ENCODE measurements around the gene INF2. TPM values are rescaled to one million over a fixed set of nuclear protein-coding genes. Genes with fewer than 3 reads are reported as not detected.

Gene INF2
- polyA plus RNA-seq, 1 donor (not counting 4 experiments of a cell fraction or from before 2014, with no cell fraction given) = 22.6 TPM

DNA sequence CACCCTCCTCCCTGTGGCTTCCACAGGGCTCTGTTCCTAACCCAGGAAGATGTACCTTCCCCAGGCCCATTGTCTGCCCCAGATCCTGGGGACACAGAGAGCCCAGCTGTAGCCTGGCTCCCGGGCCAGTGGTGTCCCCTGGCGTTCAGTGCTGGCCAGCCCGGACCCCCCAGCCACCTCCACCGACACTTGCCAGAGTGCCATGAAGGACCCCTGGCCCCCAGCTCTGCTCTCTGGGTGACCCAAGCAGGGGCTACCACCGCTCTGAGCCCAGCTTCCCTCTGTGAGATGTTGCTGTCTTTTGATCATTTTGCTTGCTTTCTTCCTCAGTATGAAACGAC is 6.2 kb downstream of the INF2 start:
- no peak overlapping the region for H3K9ac ChIP-seq (ENCODE audit: control insufficient read depth, extremely low read depth, insufficient read depth, low read length)
- H3K9me1 ChIP-seq (ENCODE audit: control insufficient read depth, extremely low read depth, insufficient read depth, low read length) = peaks cover 3% of the 10 kb centered on the region
- H3K36me3 ChIP-seq (ENCODE audit: control insufficient read depth in 2 of 2, extremely low read depth in 1 of 2, insufficient read depth in 2 of 2, low read length in 2 of 2) = peaks cover 26 to 30% of the 10 kb centered on the region in 2 experiments
- TF ChIP-seq CTCF (optimal IDR thresholded peaks at IDR 0.05 in 1 of 3, IDR thresholded peaks at IDR 0.05 in 1 of 3, conservative IDR thresholded peaks at IDR 0.05 in 1 of 3; ENCODE audit: extremely low read depth in 1 of 3, insufficient read depth in 2 of 3, low read length in 3 of 3) (no peak), EZH2 (IDR thresholded peaks at IDR 0.05; ENCODE audit: low read length) (no peak)
- no peaks in the 10 kb centered on the region for H3K27me3 ChIP-seq (ENCODE audit: control insufficient read depth, extremely low read depth, insufficient read depth, low read length)
- no peak overlapping the region for H3K4me3 ChIP-seq (ENCODE audit: control insufficient read depth in 2 of 3, extremely low read depth in 1 of 3, insufficient read depth in 2 of 3, low read depth in 1 of 3, low read length in 3 of 3)
- no peak for FAIRE-seq
- peaks cover 59% of the 10 kb centered on the region for H4K20me1 ChIP-seq (ENCODE audit: control insufficient read depth, extremely low read depth, insufficient read depth, low read length)
- no peak overlapping the region for H2AFZ ChIP-seq (ENCODE audit: control insufficient read depth, low read length)
- dilution Hi-C loops (cut with MboI; ENCODE audit: extremely low pct_ligation_motif_present, low sequenced_read_pairs) = no loop called here
- peaks cover 57% of the 10 kb centered on the region for H3K4me1 ChIP-seq (ENCODE audit: control insufficient read depth, extremely low read depth, insufficient read depth, low read length)
- no peaks in the 10 kb centered on the region for H3K9me3 ChIP-seq (ENCODE audit: control insufficient read depth, low read depth, low read length)
- peaks cover 100% of the 10 kb centered on the region for H3K79me2 ChIP-seq (ENCODE audit: control insufficient read depth, insufficient read depth, low read length)
- H3K4me2 ChIP-seq (ENCODE audit: control insufficient read depth, extremely low read depth, insufficient read depth, low read depth, low read length) = no peak overlapping the region
- no peak for DNase-seq (ENCODE audit: low read depth, low spot score)
- H3K27ac ChIP-seq (ENCODE audit: control insufficient read depth, insufficient read depth, low read length) = no peak overlapping the region

DNA sequence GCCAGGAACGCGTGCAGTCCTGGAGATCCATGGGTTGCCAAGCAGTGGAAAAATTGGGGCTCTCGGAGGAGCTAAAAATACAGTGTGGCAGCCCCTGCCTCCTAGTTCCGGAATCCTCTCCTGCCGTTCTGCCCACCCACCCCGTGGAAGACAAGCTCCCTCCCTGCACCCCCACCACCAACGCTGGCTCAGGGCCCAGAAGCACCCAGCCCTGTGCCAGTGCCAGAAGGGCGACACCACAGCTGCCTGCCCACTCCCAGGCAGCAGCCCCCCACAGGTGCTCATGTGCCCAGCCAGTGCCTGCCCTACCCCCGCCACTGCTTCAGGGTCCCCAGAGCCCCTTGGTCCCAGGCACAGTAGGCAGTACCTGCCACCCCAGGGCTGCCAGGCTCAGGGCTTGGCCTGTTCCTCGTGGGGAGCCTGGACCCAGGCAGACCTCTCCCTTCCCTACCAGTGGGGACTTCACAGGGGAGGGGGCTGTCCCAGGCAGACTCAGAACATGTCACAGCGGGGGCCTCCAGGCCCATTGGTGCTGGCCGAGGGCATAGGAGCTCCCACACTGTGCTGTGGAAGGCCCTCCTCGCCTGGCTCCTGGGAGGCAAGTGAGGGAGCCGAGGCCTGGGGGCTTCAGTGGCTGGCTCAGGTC is 7.4 kb downstream of the INF2 start:
- dilution Hi-C loops (cut with MboI; ENCODE audit: extremely low pct_ligation_motif_present, low sequenced_read_pairs) = no loop called here
- FAIRE-seq (no peak), DNase-seq (ENCODE audit: low read depth, low spot score) (no peak)
- TF ChIP-seq EZH2 (IDR thresholded peaks at IDR 0.05; ENCODE audit: low read length) = no peak
- H3K4me1 ChIP-seq (ENCODE audit: control insufficient read depth, extremely low read depth, insufficient read depth, low read length) = peaks cover 46% of the 10 kb centered on the region
- H3K9me3 ChIP-seq (ENCODE audit: control insufficient read depth, low read depth, low read length) = no peaks in the 10 kb centered on the region
- H3K4me3 ChIP-seq (ENCODE audit: control insufficient read depth in 2 of 3, extremely low read depth in 1 of 3, insufficient read depth in 2 of 3, low read depth in 1 of 3, low read length in 3 of 3) = no peak overlapping the region
- H3K79me2 ChIP-seq (ENCODE audit: control insufficient read depth, insufficient read depth, low read length) = peaks cover 96% of the 10 kb centered on the region
- H3K9ac ChIP-seq (ENCODE audit: control insufficient read depth, extremely low read depth, insufficient read depth, low read length) = no peak overlapping the region
- no peaks in the 10 kb centered on the region for H3K27me3 ChIP-seq (ENCODE audit: control insufficient read depth, extremely low read depth, insufficient read depth, low read length)
- no peak overlapping the region for H3K4me2 ChIP-seq (ENCODE audit: control insufficient read depth, extremely low read depth, insufficient read depth, low read depth, low read length)
- peaks cover 3% of the 10 kb centered on the region for H3K9me1 ChIP-seq (ENCODE audit: control insufficient read depth, extremely low read depth, insufficient read depth, low read length)
- no peak overlapping the region for H3K27ac ChIP-seq (ENCODE audit: control insufficient read depth, insufficient read depth, low read length)
- peaks cover 29 to 30% of the 10 kb centered on the region in 2 experiments for H3K36me3 ChIP-seq (ENCODE audit: control insufficient read depth in 2 of 2, extremely low read depth in 1 of 2, insufficient read depth in 2 of 2, low read length in 2 of 2)
- no peak overlapping the region for H2AFZ ChIP-seq (ENCODE audit: control insufficient read depth, low read length)
- peaks cover 52% of the 10 kb centered on the region for H4K20me1 ChIP-seq (ENCODE audit: control insufficient read depth, extremely low read depth, insufficient read depth, low read length)

- Histone ChIP-seq H3K4me1 (ENCODE audit: control insufficient read depth, extremely low read depth, insufficient read depth, low read length) (peaks cover 46% of the 10 kb centered on the region), H3K9me3 (ENCODE audit: control insufficient read depth, low read depth, low read length) (no peaks in the 10 kb centered on the region), H3K36me3 (ENCODE audit: control insufficient read depth in 2 of 2, extremely low read depth in 1 of 2, insufficient read depth in 2 of 2, low read length in 2 of 2) (peaks cover 27 to 29% of the 10 kb centered on the region in 2 experiments), H2AFZ (ENCODE audit: control insufficient read depth, low read length) (no peak overlapping the region), H3K79me2 (ENCODE audit: control insufficient read depth, insufficient read depth, low read length) (peaks cover 91% of the 10 kb centered on the region), H4K20me1 (ENCODE audit: control insufficient read depth, extremely low read depth, insufficient read depth, low read length) (peaks cover 47% of the 10 kb centered on the region), H3K27me3 (ENCODE audit: control insufficient read depth, extremely low read depth, insufficient read depth, low read length) (no peaks in the 10 kb centered on the region), H3K27ac (ENCODE audit: control insufficient read depth, insufficient read depth, low read length) (no peak overlapping the region), H3K9ac (ENCODE audit: control insufficient read depth, extremely low read depth, insufficient read depth, low read length) (no peak overlapping the region), H3K4me3 (ENCODE audit: control insufficient read depth in 2 of 3, extremely low read depth in 1 of 3, insufficient read depth in 2 of 3, low read depth in 1 of 3, low read length in 3 of 3) (no peak overlapping the region), H3K4me2 (ENCODE audit: control insufficient read depth, extremely low read depth, insufficient read depth, low read depth, low read length) (no peak overlapping the region), H3K9me1 (ENCODE audit: control insufficient read depth, extremely low read depth, insufficient read depth, low read length) (peaks cover 2% of the 10 kb centered on the region)
- dilution Hi-C loops (cut with MboI; ENCODE audit: extremely low pct_ligation_motif_present, low sequenced_read_pairs) = no loop called here
- TF ChIP-seq CTCF (optimal IDR thresholded peaks at IDR 0.05 in 1 of 3, IDR thresholded peaks at IDR 0.05 in 1 of 3, conservative IDR thresholded peaks at IDR 0.05 in 1 of 3; ENCODE audit: extremely low read depth in 1 of 3, insufficient read depth in 2 of 3, low read length in 3 of 3) (no peak), EZH2 (IDR thresholded peaks at IDR 0.05; ENCODE audit: low read length) (no peak)
- FAIRE-seq = no peak
- no peak for DNase-seq (ENCODE audit: low read depth, low spot score)
Observed at GRCh38 chr14:104697317-104697703, 7.9 kb downstream of the INF2 start.

All from keratinocyte (primary cell).